HCT116 (cell line): ENCODE data around the gene CHCHD3. TPM values are rescaled to one million over a fixed set of nuclear protein-coding genes. Genes with fewer than 3 reads are reported as not detected.

Experiments
- ATAC-seq: fragments of 200-7000 bp; cut with Tn5 transposase; 2 replicates; pipeline ENCODE4 v1.9.1; 2020; ENCODE audit warnings: mild to moderate bottlenecking, moderate library complexity
- BruUV-seq: library from RNA; stranded (reverse); fragments of 400-500 nt; replicated peaks from 2 replicates; lab custom pipeline; 2021; lab: Mats Ljungman, UMichigan
- CTCF ChIA-PET: fragments of 300-600 bp; sonication (Branson Sonifier 250); formaldehyde crosslinking; loops from one replicate; lab custom pipeline; 2021; ENCODE audit warnings: antibody characterized with exemption; lab: Charles Lee
- POLR2A ChIA-PET: fragments of 300-600, 350-600 bp; sonication (Branson Sonifier 250); formaldehyde crosslinking; loops from one replicate; lab custom pipeline; 2021; ENCODE audit warnings: antibody characterized with exemption; lab: Charles Lee
- RAD21 ChIA-PET, 2 experiments: fragments of 300-600 bp; sonication (Branson Sonifier 250); formaldehyde crosslinking; loops; one replicate each; lab custom pipeline; 2023; ENCODE audit warnings: low total read pairs in 2 of 2; ENCODE audit not compliant: uncharacterized antibody in 2 of 2, unreplicated experiment in 2 of 2, low non-redundant PET in 1 of 2; lab: Charles Lee
- DNase-seq: peaks from one replicate; pipeline ENCODE4 v3.0.0-alpha.2; 2010; ENCODE audit warnings: low read depth, low spot score
- H2AFZ ChIP-seq: fragments of 200-600 bp; shearing (Covaris generic), sonication (generic); 2 replicates; pipeline ENCODE4 v1.6.1; 2017; ENCODE audit warnings: low read depth, mixed run types, mixed read lengths, antibody characterized with exemption, low read length; ENCODE audit not compliant: poor library complexity, severe bottlenecking
- H3K27ac ChIP-seq: 2 replicates; pipeline ENCODE4 v1.5.1; 2012; ENCODE audit warnings: low read depth, low read length
- H3K27me3 ChIP-seq: fragments of 200-600 bp; sonication (generic); 2 replicates; pipeline ENCODE4 v1.6.1; 2016; ENCODE audit warnings: mixed run types, low read length, mixed read lengths; ENCODE audit not compliant: insufficient read depth
- H3K36me3 ChIP-seq, 2 experiments: fragments of 200-500 bp in 1 of 2; fragments of 200-600 bp in 1 of 2; sonication (Bioruptor generic) in 1 of 2; sonication (generic) in 1 of 2; 2 replicates each; pipeline versions ENCODE4 v1.5.1 to v1.6.1; 2014 to 2016; ENCODE audit warnings: low read length in 2 of 2, inconsistent platforms in 1 of 2, mixed read lengths in 1 of 2, mixed run types in 1 of 2; ENCODE audit not compliant: insufficient read depth in 2 of 2, control insufficient read depth in 1 of 2
- H3K4me1 ChIP-seq, 2 experiments: fragments of 200-600 bp in 1 of 2; sonication (generic) in 1 of 2; 2 replicates each; pipeline versions ENCODE4 v1.5.1 to v1.6.1; 2012 to 2017; ENCODE audit warnings: low read length in 2 of 2, inconsistent platforms in 1 of 2, mild to moderate bottlenecking in 1 of 2, mixed read lengths in 1 of 2, mixed run types in 1 of 2, moderate library complexity in 1 of 2; ENCODE audit not compliant: insufficient read depth in 2 of 2, control insufficient read depth in 1 of 2
- H3K4me2 ChIP-seq: fragments of 200-600 bp; sonication (generic); 2 replicates; pipeline ENCODE4 v1.6.1; 2017; ENCODE audit warnings: mixed run types, low read length, mixed read lengths
- H3K4me3 ChIP-seq, 2 experiments: fragments of 200-600 bp in 1 of 2; sonication (generic) in 1 of 2; replicated peaks in 1 of 2; 2 replicates each; pipeline ENCODE4 v1.5.1; 2011 to 2016; ENCODE audit warnings: low read length in 2 of 2, control low read depth in 1 of 2, low read depth in 1 of 2, mild to moderate bottlenecking in 1 of 2, mixed read lengths in 1 of 2, mixed run types in 1 of 2
- H3K79me2 ChIP-seq: fragments of 200-600 bp; sonication (generic); 2 replicates; pipeline ENCODE4 v1.6.1; 2017; ENCODE audit warnings: mild to moderate bottlenecking, mixed run types, low read length, moderate library complexity, mixed read lengths; ENCODE audit not compliant: insufficient read depth
- H3K9ac ChIP-seq: fragments of 200-600 bp; sonication (generic); 2 replicates; pipeline ENCODE4 v1.6.1; 2016; ENCODE audit warnings: low read length, mixed read lengths
- H3K9me2 ChIP-seq: fragments of 200-600 bp; sonication (generic), shearing (Covaris generic); 2 replicates; pipeline ENCODE4 v1.6.1; 2017; ENCODE audit warnings: mixed run types, mild to moderate bottlenecking, moderate library complexity; ENCODE audit not compliant: insufficient read depth
- H3K9me3 ChIP-seq, 2 experiments: fragments of 200-500 bp in 1 of 2; fragments of 200-600 bp in 1 of 2; sonication (Bioruptor generic) in 1 of 2; sonication (generic) in 1 of 2; 2 replicates each; pipeline ENCODE4 v1.6.1; 2014 to 2017; ENCODE audit warnings: low read length in 2 of 2, mixed read lengths in 2 of 2, inconsistent platforms in 1 of 2, low read depth in 1 of 2, mild to moderate bottlenecking in 1 of 2, mixed run types in 1 of 2, moderate library complexity in 1 of 2; ENCODE audit not compliant: control insufficient read depth in 1 of 2, insufficient read depth in 1 of 2
- H4K20me1 ChIP-seq: fragments of 200-600 bp; sonication (generic), shearing (Covaris generic); 2 replicates; pipeline ENCODE4 v1.6.1; 2017; ENCODE audit warnings: mixed run types, mild to moderate bottlenecking, moderate library complexity; ENCODE audit not compliant: insufficient read depth
- EGR1 ChIP-seq: IDR thresholded peaks from 2 replicates; pipeline ENCODE4 v1.6.1; 2012; ENCODE audit warnings: low read depth
- ELF1 ChIP-seq: IDR thresholded peaks from 2 replicates; pipeline ENCODE4 v1.6.1; 2012; ENCODE audit warnings: low read depth, borderline replicate concordance
- EZH2 ChIP-seq: fragments of 200-600 bp; sonication (generic); IDR thresholded peaks from 2 replicates; pipeline ENCODE4 v1.6.1; 2017; ENCODE audit warnings: antibody characterized with exemption, mixed run types
- EZH2phosphoT487 ChIP-seq: fragments of 200-600 bp; IDR thresholded peaks from 2 replicates; pipeline ENCODE4 v1.6.1; 2018; ENCODE audit warnings: antibody characterized with exemption, borderline replicate concordance
- POLR2A ChIP-seq: IDR thresholded peaks from 2 replicates; pipeline ENCODE4 v1.7.0; 2011; ENCODE audit warnings: borderline replicate concordance; ENCODE audit not compliant: insufficient read depth, insufficient read length; ENCODE audit errors: extremely low read depth
- POLR2AphosphoS5 ChIP-seq: IDR thresholded peaks from 2 replicates; pipeline ENCODE4 v1.6.1; 2011; ENCODE audit warnings: mild to moderate bottlenecking, low read depth, low read length, moderate library complexity
- REST ChIP-seq: IDR thresholded peaks from 2 replicates; pipeline ENCODE4 v1.6.1; 2012; ENCODE audit warnings: low read depth
- YY1 ChIP-seq: IDR thresholded peaks from 2 replicates; pipeline ENCODE4 v1.6.1; 2011; ENCODE audit warnings: low read length, low read depth, moderate library complexity, mild to moderate bottlenecking; ENCODE audit not compliant: insufficient replicate concordance; ENCODE audit errors: extremely low read depth
- ZBTB33 ChIP-seq: IDR thresholded peaks from 2 replicates; pipeline ENCODE4 v1.6.1; 2011; ENCODE audit warnings: mild to moderate bottlenecking, low read length, moderate library complexity; ENCODE audit not compliant: insufficient replicate concordance; ENCODE audit errors: extremely low read depth
- intact Hi-C: fragments of 100-400 bp; cut with micrococcal nuclease; formaldehyde crosslinking; loops from 2 replicates; pipeline ENCODE4 v1.10.0; 2022
- total RNA-seq: library from RNA; stranded (reverse); gene quantifications from one replicate; pipeline ENCODE4 v1.2.1, GENCODE V29; 2021; ENCODE audit not compliant: unreplicated experiment
- TF ChIP-seq, protein P1 (sequence below): IDR thresholded peaks from 2 replicates; pipeline ENCODE4 v1.6.1; 2012

Gene CHCHD3
- total RNA-seq, 1 experiment from 2014 or later = 73.5 TPM

- H3K9ac ChIP-seq = no peak overlapping the region
- TF ChIP-seq, protein P1, sequence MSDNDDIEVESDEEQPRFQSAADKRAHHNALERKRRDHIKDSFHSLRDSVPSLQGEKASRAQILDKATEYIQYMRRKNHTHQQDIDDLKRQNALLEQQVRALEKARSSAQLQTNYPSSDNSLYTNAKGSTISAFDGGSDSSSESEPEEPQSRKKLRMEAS = no peak
- TF ChIP-seq POLR2AphosphoS5 = no peak
- TF ChIP-seq EGR1 = no peak
- no peak for TF ChIP-seq POLR2A
- no peak for TF ChIP-seq ZBTB33
- TF ChIP-seq ELF1 = no peak
- no peak for TF ChIP-seq EZH2
- ChIA-PET RAD21 (no interaction called here), POLR2A (no interaction called here), CTCF (no interaction called here)
- BruUV-seq = no TSS peak
- H3K9me3 ChIP-seq = no peaks in the 10 kb centered on the region
- no peaks in the 10 kb centered on the region for H3K9me2 ChIP-seq
- no peak for ATAC-seq
- peaks cover 0 to 6% of the 10 kb centered on the region in 2 experiments; a peak in 1 of 4 replicates for H3K36me3 ChIP-seq
- H3K27ac ChIP-seq = no peak overlapping the region
- H3K79me2 ChIP-seq = peaks cover 97% of the 10 kb centered on the region
- intact Hi-C loops = no loop called here
- peaks cover 0 to 7% of the 10 kb centered on the region in 2 experiments; a peak in 2 of 4 replicates for H3K4me1 ChIP-seq
- H2AFZ ChIP-seq = no peak overlapping the region
- H3K4me2 ChIP-seq = no peak overlapping the region
- H3K4me3 ChIP-seq = no peak overlapping the region
- no peak for DNase-seq
- H4K20me1 ChIP-seq = peaks cover 18% of the 10 kb centered on the region; the same call in 1 of the 2 replicates
- H3K27me3 ChIP-seq = no peaks in the 10 kb centered on the region
Observed at GRCh38 chr7:133076142-133076541, 5.7 kb downstream of the CHCHD3 start.

DNA sequence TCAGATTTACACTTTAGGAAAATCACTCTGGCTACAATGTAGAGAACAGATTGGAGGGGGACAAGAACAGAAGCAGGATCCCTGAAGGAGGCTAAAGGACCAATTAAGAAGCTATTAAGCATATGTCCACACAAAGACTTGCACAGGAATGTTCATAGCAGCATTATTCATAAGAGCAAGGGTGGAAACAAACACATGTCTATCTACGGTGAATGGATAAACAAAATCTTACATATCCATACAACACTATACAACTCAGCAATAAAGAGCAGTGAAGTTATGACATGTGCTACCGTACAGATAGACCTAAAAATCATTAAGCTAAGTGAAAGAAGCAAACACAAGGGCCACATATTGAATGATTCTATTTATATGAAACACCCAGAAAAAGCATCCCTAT is 10.4 kb downstream of the CHCHD3 start:
- Histone ChIP-seq H3K9ac (no peak overlapping the region), H3K4me2 (no peak overlapping the region)
- no peak for TF ChIP-seq ELF1
- TF ChIP-seq EZH2phosphoT487 = no peak
- TF ChIP-seq YY1 = no peak
- no peak for TF ChIP-seq EZH2
- no peak for TF ChIP-seq REST
- TF ChIP-seq, all 23 proteins: peak for 0
- no peak overlapping the region for H3K27ac ChIP-seq
- no peaks in the 10 kb centered on the region for H3K9me2 ChIP-seq
- peaks cover 8% of the 10 kb centered on the region; the same call in 1 of the 2 replicates for H4K20me1 ChIP-seq
- no peak overlapping the region for H3K4me3 ChIP-seq
- peaks cover 81% of the 10 kb centered on the region for H3K79me2 ChIP-seq
- ChIA-PET RAD21 (no interaction called here), CTCF (no interaction called here), POLR2A (no interaction called here)
- no TSS peak for BruUV-seq
- H3K27me3 ChIP-seq = no peaks in the 10 kb centered on the region
- ATAC-seq (no peak), DNase-seq (no peak)
- no peaks in the 10 kb centered on the region for H3K4me1 ChIP-seq
- H3K9me3 ChIP-seq = no peaks in the 10 kb centered on the region
- H3K36me3 ChIP-seq = 0 out of 4 replicates have a peak, but pooled peaks cover 7% of the 10 kb centered on the region in 2 experiments
- H2AFZ ChIP-seq = no peak overlapping the region
- intact Hi-C loops = no loop called here
